Trophoblast cell (in vitro differentiated cells and primary cell): ENCODE results near the gene JPH3.

Experiments
- DNase-seq, 2 donors: peaks; one replicate each; pipeline ENCODE4 v3.0.0-alpha.2; 2016
- H2AFZ ChIP-seq: 2 replicates; pipeline ENCODE4 v1.6.1; 2013; ENCODE audit warnings: low read length, moderate library complexity, mild to moderate bottlenecking; ENCODE audit not compliant: insufficient read depth, poor library complexity
- H2AK5ac ChIP-seq: 2 replicates; pipeline ENCODE4 v1.6.1; 2013; ENCODE audit warnings: mild to moderate bottlenecking, low read length
- H2BK120ac ChIP-seq: 2 replicates; pipeline ENCODE4 v1.6.1; 2013; ENCODE audit warnings: low read length, mild to moderate bottlenecking, moderate library complexity; ENCODE audit not compliant: insufficient read depth, poor library complexity
- H2BK12ac ChIP-seq: 2 replicates; pipeline ENCODE4 v1.6.1; 2013; ENCODE audit warnings: mild to moderate bottlenecking, low read length, moderate library complexity
- H2BK5ac ChIP-seq: 2 replicates; pipeline ENCODE4 v1.6.1; 2013; ENCODE audit warnings: low read length, low read depth, moderate library complexity, mild to moderate bottlenecking; ENCODE audit not compliant: poor library complexity
- H3K14ac ChIP-seq: 2 replicates; pipeline ENCODE4 v1.6.1; 2013; ENCODE audit warnings: mild to moderate bottlenecking, low read length
- H3K18ac ChIP-seq: 2 replicates; pipeline ENCODE4 v1.6.1; 2013; ENCODE audit warnings: mild to moderate bottlenecking, low read length
- H3K23ac ChIP-seq: 2 replicates; pipeline ENCODE4 v1.6.1; 2013; ENCODE audit warnings: low read length
- H3K27ac ChIP-seq: 2 replicates; pipeline ENCODE4 v1.5.1; 2013; ENCODE audit warnings: low read depth, mild to moderate bottlenecking, inconsistent platforms, low read length, moderate library complexity
- H3K27me3 ChIP-seq: 2 replicates; pipeline ENCODE4 v1.6.1; 2013; ENCODE audit warnings: inconsistent platforms, mild to moderate bottlenecking, low read length, moderate library complexity; ENCODE audit not compliant: insufficient read depth
- H3K36me3 ChIP-seq, 2 experiments: 1 replicate in 1 of 2; 2 replicates in 1 of 2; pipeline ENCODE4 v1.6.1; 2013; ENCODE audit warnings: low read length in 2 of 2, mild to moderate bottlenecking in 2 of 2, moderate library complexity in 1 of 2; ENCODE audit not compliant: insufficient read depth in 2 of 2, control insufficient read depth in 1 of 2
- H3K4ac ChIP-seq: 2 replicates; pipeline ENCODE4 v1.6.1; 2013; ENCODE audit warnings: low read depth, mild to moderate bottlenecking, low read length, moderate library complexity
- H3K4me1 ChIP-seq, 2 experiments: 1 replicate in 1 of 2; 2 replicates in 1 of 2; pipeline ENCODE4 v1.6.1; 2013; ENCODE audit warnings: low read length in 2 of 2, mild to moderate bottlenecking in 2 of 2, moderate library complexity in 1 of 2; ENCODE audit not compliant: insufficient read depth in 2 of 2, control insufficient read depth in 1 of 2
- H3K4me2 ChIP-seq: 2 replicates; pipeline ENCODE4 v1.6.1; 2013; ENCODE audit warnings: inconsistent platforms, mild to moderate bottlenecking, low read length, moderate library complexity
- H3K4me3 ChIP-seq: 2 replicates; pipeline ENCODE4 v1.5.1; 2013; ENCODE audit warnings: mild to moderate bottlenecking, low read depth, low read length, inconsistent platforms
- H3K79me1 ChIP-seq: one replicate; pipeline ENCODE4 v1.6.1; 2013; ENCODE audit warnings: low read length
- H3K79me2 ChIP-seq: 2 replicates; pipeline ENCODE4 v1.6.1; 2013; ENCODE audit warnings: low read length, mild to moderate bottlenecking; ENCODE audit not compliant: control insufficient read depth, insufficient read depth, poor library complexity
- H3K9ac ChIP-seq: 2 replicates; pipeline ENCODE4 v1.6.1; 2013; ENCODE audit warnings: mild to moderate bottlenecking, low read length
- H3K9me3 ChIP-seq: 2 replicates; pipeline ENCODE4 v1.6.1; 2013; ENCODE audit warnings: low read depth, mild to moderate bottlenecking, control low read depth, inconsistent platforms, low read length; ENCODE audit not compliant: insufficient read depth
- H4K12ac ChIP-seq: 2 replicates; pipeline ENCODE4 v1.6.1; 2013; ENCODE audit warnings: low read depth, mild to moderate bottlenecking, low read length, moderate library complexity
- H4K8ac ChIP-seq: 2 replicates; pipeline ENCODE4 v1.6.1; 2013; ENCODE audit warnings: low read depth, mild to moderate bottlenecking, low read length, moderate library complexity
- H4K91ac ChIP-seq: one replicate; pipeline ENCODE4 v1.6.1; 2013; ENCODE audit warnings: low read depth, mild to moderate bottlenecking, low read length, moderate library complexity
- WGBS: extraction: QIAGEN DNeasy Blood & Tissue Kit; methylation state at CpG from one replicate; pipeline ENCODE4 v1.1.7; 2013; ENCODE audit warnings: missing lambda C conversion rate; ENCODE audit not compliant: insufficient read length, insufficient coverage; ENCODE audit errors: extremely low coverage; 5-methylcytosine and 5-hydroxymethylcytosine counted together

Gene JPH3

GRCh38 chr16:87677830-87678229 is 75.5 kb downstream of the JPH3 start:
- H2AFZ ChIP-seq: no peak overlapping the region
- no peaks in the 10 kb centered on the region for H3K79me2 ChIP-seq
- H3K23ac ChIP-seq: no peak overlapping the region
- H3K4me2 ChIP-seq: no peak overlapping the region
- no peak overlapping the region for H3K14ac ChIP-seq
- no peaks in the 10 kb centered on the region for H3K36me3 ChIP-seq
- H2BK12ac ChIP-seq: no peak overlapping the region
- H3K27me3 ChIP-seq: no peaks in the 10 kb centered on the region
- H4K12ac ChIP-seq: no peak overlapping the region
- H4K8ac ChIP-seq: no peak overlapping the region
- DNase-seq: no peak
- no peak overlapping the region for H3K4me3 ChIP-seq
- H3K18ac ChIP-seq: no peak overlapping the region
- H3K4ac ChIP-seq: no peak overlapping the region
- WGBS: no CpG with 5 or more reads among the region's 5 CpGs
- H3K4me1 ChIP-seq: no peaks in the 10 kb centered on the region
- no peaks in the 10 kb centered on the region for H3K79me1 ChIP-seq
- no peak overlapping the region for H2AK5ac ChIP-seq
- H3K9me3 ChIP-seq: peaks cover 1% of the 10 kb centered on the region
- H3K27ac ChIP-seq: no peak overlapping the region
- H2BK5ac ChIP-seq: no peak overlapping the region
- no peak overlapping the region for H4K91ac ChIP-seq
- H2BK120ac ChIP-seq: no peak overlapping the region
- H3K9ac ChIP-seq: no peak overlapping the region

- Histone ChIP-seq H3K23ac (no peak overlapping the region), H3K79me2 (no peaks in the 10 kb centered on the region), H2BK120ac (no peak overlapping the region), H3K4me3 (no peak overlapping the region), H3K4ac (no peak overlapping the region), H3K9ac (no peak overlapping the region), H3K27me3 (no peaks in the 10 kb centered on the region), H3K18ac (no peak overlapping the region), H4K91ac (no peak overlapping the region), H3K14ac (no peak overlapping the region), H3K4me2 (no peak overlapping the region), H3K79me1 (no peaks in the 10 kb centered on the region), H3K27ac (no peak overlapping the region), H3K9me3 (no peaks in the 10 kb centered on the region), H3K4me1 (no peaks in the 10 kb centered on the region), H4K12ac (no peak overlapping the region), H2BK5ac (no peak overlapping the region), H2BK12ac (no peak overlapping the region), H2AFZ (no peak overlapping the region), H3K36me3 (no peaks in the 10 kb centered on the region), H4K8ac (no peak overlapping the region), H2AK5ac (no peak overlapping the region)
- DNase-seq: peak; percentile 24 to 57
- WGBS: no CpG with 5 or more reads among the region's 14 CpGs
Observed at GRCh38 chr16:87678618-87679017, 76.3 kb downstream of the JPH3 start.

GRCh38 chr16:87679593-87680271 is 77.4 kb downstream of the JPH3 start:
- no peaks in the 10 kb centered on the region for H3K36me3 ChIP-seq
- H3K27ac ChIP-seq: no peak overlapping the region
- H3K79me1 ChIP-seq: no peaks in the 10 kb centered on the region
- no peak overlapping the region for H3K4me3 ChIP-seq
- no peaks in the 10 kb centered on the region for H3K4me1 ChIP-seq
- WGBS: no CpG with 5 or more reads among the region's 18 CpGs
- H3K9me3 ChIP-seq: no peaks in the 10 kb centered on the region
- no peak overlapping the region for H3K4me2 ChIP-seq
- no peak overlapping the region for H2BK12ac ChIP-seq
- no peak overlapping the region for H2BK120ac ChIP-seq
- no peak overlapping the region for H2AK5ac ChIP-seq
- H3K4ac ChIP-seq: no peak overlapping the region
- H3K23ac ChIP-seq: no peak overlapping the region
- H2AFZ ChIP-seq: no peak overlapping the region
- H3K14ac ChIP-seq: no peak overlapping the region
- H3K9ac ChIP-seq: no peak overlapping the region
- no peaks in the 10 kb centered on the region for H3K27me3 ChIP-seq
- no peak for DNase-seq
- H4K12ac ChIP-seq: no peak overlapping the region
- H3K79me2 ChIP-seq: no peaks in the 10 kb centered on the region
- H4K91ac ChIP-seq: no peak overlapping the region
- H2BK5ac ChIP-seq: no peak overlapping the region
- no peak overlapping the region for H3K18ac ChIP-seq
- H4K8ac ChIP-seq: no peak overlapping the region

GRCh38 chr16:87680272-87680644 is 78.0 kb downstream of the JPH3 start:
- no peak overlapping the region for H2BK120ac ChIP-seq
- no peak overlapping the region for H3K4ac ChIP-seq
- H3K4me2 ChIP-seq: no peak overlapping the region
- H4K91ac ChIP-seq: no peak overlapping the region
- no CpG with 5 or more reads among the region's 17 CpGs for WGBS
- no peaks in the 10 kb centered on the region for H3K9me3 ChIP-seq
- H2BK5ac ChIP-seq: no peak overlapping the region
- H4K8ac ChIP-seq: no peak overlapping the region
- no peak overlapping the region for H3K27ac ChIP-seq
- no peaks in the 10 kb centered on the region for H3K79me2 ChIP-seq
- H4K12ac ChIP-seq: no peak overlapping the region
- no peak overlapping the region for H2AFZ ChIP-seq
- H3K9ac ChIP-seq: no peak overlapping the region
- H2BK12ac ChIP-seq: no peak overlapping the region
- H3K27me3 ChIP-seq: no peaks in the 10 kb centered on the region
- no peak overlapping the region for H3K18ac ChIP-seq
- H3K79me1 ChIP-seq: no peaks in the 10 kb centered on the region
- H3K23ac ChIP-seq: no peak overlapping the region
- no peaks in the 10 kb centered on the region for H3K36me3 ChIP-seq
- H3K4me3 ChIP-seq: no peak overlapping the region
- DNase-seq: no peak
- H3K4me1 ChIP-seq: no peaks in the 10 kb centered on the region
- no peak overlapping the region for H3K14ac ChIP-seq
- H2AK5ac ChIP-seq: no peak overlapping the region
